HepG2 (cell line): Measurements from ENCODE around the gene SLC43A1. TPM values are rescaled to one million over a fixed set of nuclear protein-coding genes. Genes with fewer than 3 reads are reported as not detected.

Experiments
- ATF7 ChIP-seq, 2 experiments: fragments of 450-650 bp in 1 of 2; sonication (generic) in 1 of 2; formaldehyde crosslinking in 1 of 2; IDR thresholded peaks; 2 replicates each; pipeline versions ENCODE4 v1.4.0 to v1.6.1; 2016 to 2020; ENCODE audit warnings: antibody characterized with exemption in 1 of 2, mild to moderate bottlenecking in 1 of 2, missing genetic modification reagents in 1 of 2
- FOXA1 ChIP-seq, 2 experiments: fragments of 450-650 bp in 1 of 2; sonication (generic) in 1 of 2; formaldehyde crosslinking in 1 of 2; IDR thresholded peaks; 2 replicates each; pipeline versions ENCODE4 v1.4.0 to v1.6.1; 2016 to 2020; ENCODE audit warnings: missing genetic modification reagents in 1 of 2
- HIVEP1 ChIP-seq: sonication (generic); formaldehyde crosslinking; IDR thresholded peaks from 2 replicates; pipeline ENCODE4 v1.4.0; 2020; ENCODE audit warnings: mild to moderate bottlenecking, missing genetic modification reagents
- HNRNPLL ChIP-seq: fragments of 200-400 bp; formaldehyde crosslinking; IDR thresholded peaks from 2 replicates; pipeline ENCODE4 v1.6.1; 2017; ENCODE audit warnings: mild to moderate bottlenecking, low read depth, low read length; ENCODE audit not compliant: poor library complexity, severe bottlenecking
- HOXA3 ChIP-seq: sonication (generic); formaldehyde crosslinking; IDR thresholded peaks from 2 replicates; pipeline ENCODE4 v1.5.0; 2020; ENCODE audit warnings: missing genetic modification reagents
- KDM2A ChIP-seq: sonication (generic); formaldehyde crosslinking; IDR thresholded peaks from 2 replicates; pipeline ENCODE4 v1.4.0; 2020; ENCODE audit warnings: low read depth, missing genetic modification reagents, borderline replicate concordance
- NAIF1 ChIP-seq: sonication (generic); formaldehyde crosslinking; IDR thresholded peaks from 2 replicates; pipeline ENCODE4 v1.5.0; 2020; ENCODE audit warnings: mild to moderate bottlenecking, missing genetic modification reagents, borderline replicate concordance
- NPAS2 ChIP-seq: sonication (generic); formaldehyde crosslinking; IDR thresholded peaks from 2 replicates; pipeline ENCODE4 v1.8.0; 2022; ENCODE audit warnings: mild to moderate bottlenecking, missing genetic modification reagents, borderline replicate concordance
- PAX8 ChIP-seq: sonication (generic); formaldehyde crosslinking; IDR thresholded peaks from 2 replicates; pipeline ENCODE4 v1.8.0; 2022; ENCODE audit warnings: mild to moderate bottlenecking, missing genetic modification reagents, borderline replicate concordance
- REXO4 ChIP-seq: sonication (generic); formaldehyde crosslinking; IDR thresholded peaks from 2 replicates; pipeline ENCODE4 v1.8.0; 2022; ENCODE audit warnings: missing genetic modification reagents, mild to moderate bottlenecking, borderline replicate concordance
- RFXANK ChIP-seq: IDR thresholded peaks from 2 replicates; pipeline ENCODE4 v1.6.1; 2016
- SYNCRIP ChIP-seq: fragments of 200-400 bp; formaldehyde crosslinking; IDR thresholded peaks from 2 replicates; pipeline ENCODE4 v1.6.1; 2018; ENCODE audit warnings: mild to moderate bottlenecking, low read depth, low read length; ENCODE audit not compliant: insufficient read depth
- TARDBP ChIP-seq: sonication (generic); formaldehyde crosslinking; IDR thresholded peaks from 2 replicates; pipeline ENCODE4 v1.8.0; 2022; ENCODE audit warnings: mild to moderate bottlenecking, missing genetic modification reagents
- TMF1 ChIP-seq: sonication (generic); formaldehyde crosslinking; IDR thresholded peaks from 2 replicates; pipeline ENCODE4 v1.8.1; 2022; ENCODE audit warnings: low read depth, missing genetic modification reagents
- TP53 ChIP-seq: sonication (generic); formaldehyde crosslinking; conservative IDR thresholded peaks from 2 replicates; pipeline ENCODE4 v1.4.0; 2020; ENCODE audit warnings: missing genetic modification reagents
- ZFP62 ChIP-seq: sonication (generic); formaldehyde crosslinking; IDR thresholded peaks from 2 replicates; pipeline ENCODE4 v1.4.0; 2020; ENCODE audit warnings: missing genetic modification reagents
- ZFYVE20 ChIP-seq: sonication (generic); formaldehyde crosslinking; IDR thresholded peaks from 2 replicates; pipeline ENCODE4 v1.8.0; 2023; ENCODE audit warnings: low read depth, mild to moderate bottlenecking, moderate library complexity, missing genetic modification reagents, borderline replicate concordance
- ZNF570 ChIP-seq: sonication (generic); formaldehyde crosslinking; IDR thresholded peaks from 2 replicates; pipeline ENCODE4 v1.4.0; 2020; ENCODE audit warnings: mild to moderate bottlenecking, missing genetic modification reagents, borderline replicate concordance
- ZNF7 ChIP-seq: IDR thresholded peaks from 2 replicates; pipeline ENCODE4 v1.6.1; 2016; ENCODE audit warnings: missing biosample characterization, missing genetic modification reagents
- ZNF709 ChIP-seq: sonication (generic); formaldehyde crosslinking; IDR thresholded peaks from 2 replicates; pipeline ENCODE4 v1.5.0; 2020; ENCODE audit warnings: mild to moderate bottlenecking, missing genetic modification reagents
- ZNF773 ChIP-seq: sonication (generic); formaldehyde crosslinking; IDR thresholded peaks from 2 replicates; pipeline ENCODE4 v1.4.0; 2020; ENCODE audit warnings: missing genetic modification reagents, borderline replicate concordance
- ZNF800 ChIP-seq: sonication (generic); formaldehyde crosslinking; IDR thresholded peaks from 2 replicates; pipeline ENCODE4 v1.4.0; 2020; ENCODE audit warnings: missing genetic modification reagents
- ZSCAN22 ChIP-seq: sonication (generic); formaldehyde crosslinking; IDR thresholded peaks from 2 replicates; pipeline ENCODE4 v1.4.0; 2020; ENCODE audit warnings: mild to moderate bottlenecking, missing genetic modification reagents
- polyA plus RNA-seq, 8 experiments: library from polyadenylated mRNA; depleted of rRNA in 3 of 8; stranded (reverse) in 7 of 8; unstranded in 1 of 8; fragments of >200 nt; fragmentation: Illumina TruSeq in 4 of 8; extraction: Trizol in 4 of 8; gene quantifications; 2 replicates each; pipeline versions ENCODE4 v1.2.1 to v1.2.3, GENCODE V29; 2011 to 2016; ENCODE audit warnings: low read depth in 4 of 8, missing spikeins in 1 of 8, mixed read lengths in 1 of 8; ENCODE audit not compliant: insufficient read depth in 1 of 8
- total RNA-seq, 5 experiments: library from RNA; depleted of rRNA; stranded (reverse); fragments of >200 nt; fragmentation: Illumina TruSeq; extraction: Trizol; gene quantifications; 2 replicates each; pipeline ENCODE4 v1.2.3, GENCODE V29; 2016; ENCODE audit warnings: low read depth in 1 of 5
- TF ChIP-seq, protein P1 (sequence below): sonication (generic); formaldehyde crosslinking; conservative IDR thresholded peaks from 2 replicates; pipeline ENCODE4 v1.4.0; 2020; ENCODE audit warnings: mild to moderate bottlenecking, missing genetic modification reagents, moderate library complexity

Gene SLC43A1
- total and polyA plus RNA-seq, 2 of the 13 experiments (the other 11 are each of a cell fraction or from before 2014, with no cell fraction given): 72.3 to 87.6 TPM

GRCh38 chr11:57515332-57516060, at the start of gene SLC43A1 (continued):
- TF ChIP-seq, protein P1, sequence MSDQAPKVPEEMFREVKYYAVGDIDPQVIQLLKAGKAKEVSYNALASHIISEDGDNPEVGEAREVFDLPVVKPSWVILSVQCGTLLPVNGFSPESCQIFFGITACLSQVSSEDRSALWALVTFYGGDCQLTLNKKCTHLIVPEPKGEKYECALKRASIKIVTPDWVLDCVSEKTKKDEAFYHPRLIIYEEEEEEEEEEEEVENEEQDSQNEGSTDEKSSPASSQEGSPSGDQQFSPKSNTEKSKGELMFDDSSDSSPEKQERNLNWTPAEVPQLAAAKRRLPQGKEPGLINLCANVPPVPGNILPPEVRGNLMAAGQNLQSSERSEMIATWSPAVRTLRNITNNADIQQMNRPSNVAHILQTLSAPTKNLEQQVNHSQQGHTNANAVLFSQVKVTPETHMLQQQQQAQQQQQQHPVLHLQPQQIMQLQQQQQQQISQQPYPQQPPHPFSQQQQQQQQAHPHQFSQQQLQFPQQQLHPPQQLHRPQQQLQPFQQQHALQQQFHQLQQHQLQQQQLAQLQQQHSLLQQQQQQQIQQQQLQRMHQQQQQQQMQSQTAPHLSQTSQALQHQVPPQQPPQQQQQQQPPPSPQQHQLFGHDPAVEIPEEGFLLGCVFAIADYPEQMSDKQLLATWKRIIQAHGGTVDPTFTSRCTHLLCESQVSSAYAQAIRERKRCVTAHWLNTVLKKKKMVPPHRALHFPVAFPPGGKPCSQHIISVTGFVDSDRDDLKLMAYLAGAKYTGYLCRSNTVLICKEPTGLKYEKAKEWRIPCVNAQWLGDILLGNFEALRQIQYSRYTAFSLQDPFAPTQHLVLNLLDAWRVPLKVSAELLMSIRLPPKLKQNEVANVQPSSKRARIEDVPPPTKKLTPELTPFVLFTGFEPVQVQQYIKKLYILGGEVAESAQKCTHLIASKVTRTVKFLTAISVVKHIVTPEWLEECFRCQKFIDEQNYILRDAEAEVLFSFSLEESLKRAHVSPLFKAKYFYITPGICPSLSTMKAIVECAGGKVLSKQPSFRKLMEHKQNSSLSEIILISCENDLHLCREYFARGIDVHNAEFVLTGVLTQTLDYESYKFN (CRISPR knock-in tag): peak; percentile 20; the same call in 1 of the 2 replicates
- TF ChIP-seq NPAS2 (CRISPR knock-in tag): no peak
- TF ChIP-seq FOXA1 (IDR thresholded peaks at IDR 0.05): no peak
- peak; percentile 34; the same call in 1 of the 2 replicates for TF ChIP-seq FOXA1 (CRISPR knock-in tag; IDR thresholded peaks at IDR 0.05)
- TF ChIP-seq ZNF7: no peak
- no peak for TF ChIP-seq ZFP62 (CRISPR knock-in tag)
- no peak for TF ChIP-seq ZFYVE20 (CRISPR knock-in tag)
- no peak for TF ChIP-seq ZNF570 (CRISPR knock-in tag)
- no peak for TF ChIP-seq RFXANK (CRISPR knock-in tag)
- no peak for TF ChIP-seq ZSCAN22 (CRISPR knock-in tag)
- no peak for TF ChIP-seq ZNF773 (CRISPR knock-in tag)
- TF ChIP-seq TP53: no peak
- no peak for TF ChIP-seq TMF1 (CRISPR knock-in tag)
- TF ChIP-seq REXO4: no peak
- TF ChIP-seq ZNF709 (CRISPR knock-in tag): peak; percentile 49; the same call in 1 of the 2 replicates
- TF ChIP-seq PAX8 (CRISPR knock-in tag): no peak
- peak; percentile 89 for TF ChIP-seq HNRNPLL
- TF ChIP-seq KDM2A (CRISPR knock-in tag): peak; percentile 84; the same call in 1 of the 2 replicates
- TF ChIP-seq NAIF1: peak; percentile 69; the same call in 1 of the 2 replicates
- peak; percentile 87 for TF ChIP-seq ZNF800 (CRISPR knock-in tag)
- TF ChIP-seq HIVEP1 (CRISPR knock-in tag): peak; percentile 80
- peak; percentile 58; the same call in 1 of the 2 replicates for TF ChIP-seq TARDBP
- TF ChIP-seq ATF7 (IDR thresholded peaks at IDR 0.05): no peak
- TF ChIP-seq ATF7 (CRISPR knock-in tag; IDR thresholded peaks at IDR 0.05): no peak
- TF ChIP-seq SYNCRIP: no peak
- TF ChIP-seq HOXA3: peak; percentile 24; the same call in 1 of the 2 replicates
